Measurements from ENCODE around the gene NMNAT2.

- TF ChIP-seq POLR2AphosphoS5 (IDR thresholded peaks at IDR 0.05): no peak
- no peak for TF ChIP-seq POLR2A (IDR thresholded peaks at IDR 0.05)
- TF ChIP-seq CTCF (IDR thresholded peaks at IDR 0.05): no peak
- no peak for TF ChIP-seq EP300 (IDR thresholded peaks at IDR 0.05)
Measured at GRCh38 chr1:183416850-183417771, 1.1 kb downstream of the NMNAT2 start.
